KOPT-K1 (cell line): ENCODE measurements around the gene KCNS1.
"Not testable (repeated sequence)": the region's sequence is repeated elsewhere in the genome, so short reads cannot be mapped to it uniquely, and the experiment has no call there.

Source experiments
- H3K27ac ChIP-seq: fragments of 200-600 bp; sonication (generic); 2 replicates; pipeline ENCODE4 v1.5.1; 2016; ENCODE audit warnings: antibody characterized with exemption, mild to moderate bottlenecking, low read depth, low read length; ENCODE audit not compliant: poor library complexity, severe bottlenecking
- H3K36me3 ChIP-seq: fragments of 200-600 bp; sonication (generic); 2 replicates; pipeline ENCODE4 v1.5.1; 2017; ENCODE audit warnings: antibody characterized with exemption, mild to moderate bottlenecking, low read length, moderate library complexity; ENCODE audit not compliant: insufficient read depth
- H3K9me3 ChIP-seq: fragments of 200-600 bp; sonication (generic); 2 replicates; pipeline ENCODE4 v1.5.1; 2017; ENCODE audit warnings: antibody characterized with exemption, low read length, mild to moderate bottlenecking; ENCODE audit not compliant: insufficient read depth, poor library complexity, severe bottlenecking

Gene KCNS1

DNA sequence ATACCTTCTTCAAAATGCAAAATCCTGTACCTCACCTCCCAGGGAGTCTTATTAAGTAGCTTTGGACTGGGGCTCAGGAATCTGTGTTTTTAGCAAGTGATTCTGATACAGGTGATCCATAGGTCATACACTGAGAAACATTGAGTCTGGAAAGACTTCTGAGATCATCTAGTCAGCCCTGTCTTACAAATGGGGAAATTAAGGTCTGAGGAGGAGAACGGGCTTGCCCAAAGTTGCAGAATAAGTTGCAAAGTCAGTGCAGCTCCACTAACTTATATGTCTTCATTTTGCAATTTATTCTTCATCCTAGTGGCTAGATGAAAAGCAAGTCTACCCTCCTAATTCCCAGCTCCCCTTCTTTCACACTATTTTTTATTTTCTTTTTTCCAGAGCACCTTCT lies 28.9 kb downstream of the KCNS1 start:
- Histone ChIP-seq H3K27ac (no peak overlapping the region), H3K9me3 (no peaks in the 10 kb centered on the region)

DNA sequence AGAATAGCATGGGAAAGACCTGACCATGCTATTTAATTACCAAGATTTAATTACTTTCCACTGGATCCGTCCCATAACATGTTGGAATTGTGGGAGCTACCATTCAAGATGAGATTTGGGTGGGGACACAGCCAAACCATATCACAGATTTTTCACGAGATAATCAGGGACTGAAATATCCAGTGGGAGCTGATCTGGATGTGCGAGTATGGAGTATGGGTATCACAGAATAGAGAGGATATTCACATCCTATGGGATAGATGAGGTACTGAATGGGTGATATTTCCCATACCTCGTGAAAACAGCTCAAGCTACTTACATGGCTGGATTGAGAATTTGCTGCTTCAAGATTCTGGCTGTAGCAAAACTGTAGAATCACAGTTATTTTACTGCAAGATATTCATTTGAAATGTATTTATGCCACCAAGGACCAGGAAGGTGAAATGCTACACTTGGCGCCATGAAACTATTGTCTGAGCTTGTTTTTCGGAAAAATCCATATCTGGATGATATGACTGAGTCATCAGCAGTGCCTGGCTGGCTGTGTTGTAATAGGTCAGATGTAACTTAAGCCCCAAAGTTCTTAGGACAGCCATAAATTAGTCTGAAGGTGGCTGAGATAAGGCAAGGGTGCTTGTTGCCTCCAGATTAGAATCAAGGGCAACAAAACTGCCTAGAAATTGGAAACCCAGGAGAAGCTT lies 29.8 kb downstream of the KCNS1 start:
- Histone ChIP-seq H3K9me3 (no peaks in the 10 kb centered on the region), H3K36me3 (peaks cover 81% of the 10 kb centered on the region), H3K27ac (no peak overlapping the region)

More for the DNA sequence above, 28.9 kb downstream of the KCNS1 start:
- peaks cover 84% of the 10 kb centered on the region for H3K36me3 ChIP-seq

DNA sequence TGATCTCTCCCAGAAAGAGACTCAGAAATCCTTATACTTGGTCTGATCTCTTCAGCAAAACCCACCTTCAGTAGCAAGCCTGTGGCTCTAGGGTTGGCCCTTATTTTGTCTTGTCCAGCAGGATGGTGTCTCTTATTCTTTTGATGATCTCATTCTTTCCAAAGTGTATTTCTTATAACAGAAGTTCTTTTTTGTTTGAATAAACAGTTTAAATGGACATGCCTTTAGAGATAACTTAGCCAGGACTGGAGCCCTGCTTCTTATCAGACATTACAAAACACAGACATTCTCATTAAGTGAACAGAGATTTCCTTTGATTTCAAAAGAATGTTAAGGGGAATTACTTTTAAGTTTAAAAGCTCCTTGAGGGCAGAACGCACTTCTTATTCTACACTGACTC lies 31.7 kb downstream of the KCNS1 start:
- H3K36me3 ChIP-seq = peaks cover 63% of the 10 kb centered on the region

DNA sequence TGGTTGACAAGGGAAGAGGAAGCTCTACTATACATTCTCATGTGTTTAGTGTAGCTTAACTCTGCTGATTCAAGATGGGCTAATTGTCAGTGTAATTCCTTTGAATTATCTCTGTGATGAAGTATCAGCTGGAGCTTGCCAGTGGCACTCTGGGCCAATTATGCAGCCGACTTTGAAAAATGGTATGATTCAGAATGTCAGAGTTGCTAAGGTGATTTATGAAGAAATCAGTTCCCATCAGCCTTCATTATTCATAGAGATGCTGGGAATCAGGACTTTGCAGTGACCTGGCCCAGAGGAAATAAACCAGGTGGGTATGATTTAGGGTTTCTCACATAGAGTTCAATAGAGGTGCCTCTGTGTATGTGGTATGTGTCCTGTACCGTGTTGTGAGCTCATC lies 33.4 kb downstream of the KCNS1 start:
- Histone ChIP-seq H3K27ac (no peak overlapping the region), H3K9me3 (no peaks in the 10 kb centered on the region), H3K36me3 (peaks cover 52% of the 10 kb centered on the region)

More for the DNA sequence above, 31.7 kb downstream of the KCNS1 start:
- Histone ChIP-seq H3K9me3 (no peaks in the 10 kb centered on the region), H3K27ac (no peak overlapping the region)

DNA sequence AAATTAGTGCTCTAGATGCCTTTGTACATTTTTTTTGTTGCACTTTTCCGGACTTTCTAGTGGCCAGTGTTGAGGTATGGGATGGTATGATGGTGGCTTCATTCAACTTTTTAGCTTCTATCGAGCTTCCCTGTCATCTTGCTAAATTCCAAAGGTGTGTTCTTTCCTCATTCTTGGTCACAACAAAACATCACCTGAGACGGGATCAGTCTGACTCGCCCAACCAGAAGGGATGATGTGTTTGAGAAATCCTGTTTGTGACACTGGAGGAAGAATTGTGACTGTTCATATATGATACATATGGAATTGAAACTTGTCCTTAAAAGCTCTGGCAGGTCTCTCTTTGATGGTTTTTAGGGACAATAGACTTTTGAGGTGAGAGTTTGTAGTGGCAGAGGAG lies 33.8 kb downstream of the KCNS1 start:
- H3K36me3 ChIP-seq = peaks cover 51% of the 10 kb centered on the region
- H3K9me3 ChIP-seq = no peaks in the 10 kb centered on the region
- no peak overlapping the region for H3K27ac ChIP-seq

DNA sequence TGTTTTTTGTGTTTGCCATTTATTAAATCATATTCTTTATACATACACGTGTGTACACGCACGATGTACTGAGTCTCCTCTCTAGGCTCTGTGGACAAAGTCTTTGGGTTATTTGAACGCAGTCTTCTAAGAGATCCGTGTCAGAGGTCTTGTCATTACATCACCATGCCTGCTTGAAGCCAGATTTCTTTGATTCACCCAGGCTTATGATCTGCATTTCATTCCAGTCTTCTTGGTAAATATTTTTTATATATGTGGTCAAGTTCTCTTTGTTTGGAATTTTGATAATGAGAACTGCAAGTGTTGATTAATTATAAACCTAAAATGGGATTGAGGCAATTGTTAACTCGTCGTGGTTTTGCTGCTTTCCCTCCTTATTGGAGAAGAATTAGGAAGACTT lies 34.6 kb downstream of the KCNS1 start:
- Histone ChIP-seq H3K9me3 (no peaks in the 10 kb centered on the region), H3K27ac (no peak overlapping the region), H3K36me3 (peaks cover 55% of the 10 kb centered on the region)

DNA sequence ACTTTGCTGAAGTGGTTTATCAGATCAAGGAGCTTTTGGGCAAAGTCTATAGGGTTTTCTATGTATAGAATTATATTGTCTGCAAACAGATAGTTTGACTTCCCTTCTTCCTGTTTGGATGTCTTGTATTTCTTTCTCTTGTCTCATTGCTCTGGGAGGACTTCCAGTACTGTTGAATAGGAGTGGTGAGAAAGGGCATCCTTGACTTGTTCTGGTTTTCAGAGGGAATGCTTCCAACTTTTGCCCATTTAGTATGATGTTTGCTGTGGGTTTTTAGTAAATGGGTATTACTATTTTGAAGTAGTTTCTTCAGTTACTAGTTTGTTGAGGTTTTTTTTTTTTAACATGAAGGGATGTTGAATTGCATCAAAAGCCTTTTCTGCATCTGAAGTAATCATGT lies 36.1 kb downstream of the KCNS1 start:
- H3K36me3 ChIP-seq = peaks cover 57% of the 10 kb centered on the region
- H3K27ac ChIP-seq = no peak overlapping the region
- no peaks in the 10 kb centered on the region for H3K9me3 ChIP-seq

DNA sequence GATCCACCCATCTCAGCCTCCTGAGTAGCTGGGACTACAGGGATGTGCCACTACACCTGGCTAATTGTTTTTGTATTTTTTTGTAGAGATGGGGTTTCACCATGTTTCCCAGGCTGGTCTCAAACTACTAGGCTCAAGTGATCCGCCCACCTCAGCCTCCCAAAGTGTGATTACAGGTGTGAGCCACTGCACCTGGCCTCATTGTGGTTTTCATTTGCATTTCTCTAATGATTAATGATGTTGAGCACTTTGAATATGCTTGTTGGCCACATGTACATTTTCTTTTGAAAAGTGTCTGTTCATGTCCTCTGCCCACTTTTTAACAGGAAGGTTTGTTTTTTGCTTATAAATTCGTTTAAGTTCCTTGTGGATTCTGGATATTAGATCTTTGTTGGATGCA lies 37.8 kb downstream of the KCNS1 start:
- not testable (repeated sequence) for H3K9me3 ChIP-seq, H3K27ac ChIP-seq
- H3K36me3 ChIP-seq = peaks cover 57% of the 10 kb centered on the region

DNA sequence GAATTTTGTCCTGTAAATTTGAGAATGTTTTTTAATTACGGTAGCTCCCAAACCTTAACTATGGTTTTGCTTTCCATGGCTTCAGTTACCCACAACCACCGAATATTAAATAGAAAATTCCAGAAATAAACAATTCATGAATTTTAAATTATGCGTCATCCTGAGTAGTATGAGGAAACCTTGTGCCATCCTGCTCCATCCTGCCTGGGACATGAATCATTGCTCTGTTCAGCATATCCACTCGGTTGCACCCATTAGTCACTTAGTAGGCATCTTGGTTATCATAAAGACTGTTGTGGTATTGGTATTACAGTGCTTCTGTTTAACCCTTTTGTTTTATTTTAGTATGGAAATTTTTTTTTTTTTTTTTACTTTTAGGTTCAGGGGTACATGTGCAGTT lies 39.7 kb downstream of the KCNS1 start:
- Histone ChIP-seq H3K9me3 (no peaks in the 10 kb centered on the region), H3K36me3 (peaks cover 58% of the 10 kb centered on the region), H3K27ac (no peak overlapping the region)

DNA sequence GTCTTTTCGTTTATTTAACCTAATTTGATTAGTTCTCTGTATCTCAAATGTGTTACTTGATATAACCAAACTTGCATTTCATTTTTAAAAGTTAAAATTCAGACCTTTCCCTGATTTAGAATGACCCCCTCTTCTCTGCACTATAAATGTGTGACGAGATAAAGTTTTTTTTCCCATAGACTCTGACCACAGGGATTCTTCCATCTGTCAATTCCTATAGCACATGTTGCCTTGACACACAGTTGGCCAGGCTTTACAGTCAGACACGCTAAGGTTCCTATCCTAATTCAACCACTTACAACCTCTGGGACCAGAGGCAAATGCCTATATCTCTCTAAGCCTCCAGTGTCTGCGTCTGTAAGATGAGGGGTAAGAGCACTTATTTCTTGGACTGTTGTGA lies 40.6 kb downstream of the KCNS1 start:
- H3K36me3 ChIP-seq = peaks cover 67% of the 10 kb centered on the region
- H3K27ac ChIP-seq = no peak overlapping the region
- no peaks in the 10 kb centered on the region for H3K9me3 ChIP-seq

DNA sequence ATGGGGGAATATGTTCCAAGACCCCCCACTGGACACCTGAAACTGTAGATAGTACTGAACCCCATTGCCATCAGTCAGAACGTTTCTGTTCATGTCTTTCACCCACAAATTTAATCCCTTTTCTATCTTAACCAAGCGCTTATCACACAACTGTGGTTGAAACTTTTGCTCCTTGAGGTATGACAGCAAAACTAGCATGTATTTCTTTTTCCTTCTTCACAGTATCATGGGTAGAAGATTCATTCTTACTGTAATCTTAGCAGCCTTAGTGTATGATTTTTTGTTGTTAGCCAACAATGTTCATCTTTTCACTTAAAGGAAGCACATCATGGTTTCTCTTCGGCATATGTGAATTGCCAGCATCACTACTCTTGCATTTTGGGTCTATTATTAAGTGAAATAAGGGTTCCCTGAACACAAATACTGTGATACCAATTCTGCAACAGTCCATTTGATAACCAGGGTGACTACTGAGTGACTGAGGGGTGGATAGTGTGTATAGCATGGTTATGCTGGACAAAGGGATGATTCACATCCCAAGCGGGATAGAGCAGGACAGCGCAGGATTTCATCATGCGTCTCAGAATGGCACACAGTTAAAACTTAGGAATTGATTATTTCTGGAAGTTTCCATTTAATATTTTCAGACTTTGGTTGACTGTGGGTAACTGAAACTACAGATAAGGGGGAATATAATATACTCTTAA lies 41.8 kb downstream of the KCNS1 start:
- Histone ChIP-seq H3K36me3 (peaks cover 77% of the 10 kb centered on the region), H3K9me3 (no peaks in the 10 kb centered on the region), H3K27ac (no peak overlapping the region)

DNA sequence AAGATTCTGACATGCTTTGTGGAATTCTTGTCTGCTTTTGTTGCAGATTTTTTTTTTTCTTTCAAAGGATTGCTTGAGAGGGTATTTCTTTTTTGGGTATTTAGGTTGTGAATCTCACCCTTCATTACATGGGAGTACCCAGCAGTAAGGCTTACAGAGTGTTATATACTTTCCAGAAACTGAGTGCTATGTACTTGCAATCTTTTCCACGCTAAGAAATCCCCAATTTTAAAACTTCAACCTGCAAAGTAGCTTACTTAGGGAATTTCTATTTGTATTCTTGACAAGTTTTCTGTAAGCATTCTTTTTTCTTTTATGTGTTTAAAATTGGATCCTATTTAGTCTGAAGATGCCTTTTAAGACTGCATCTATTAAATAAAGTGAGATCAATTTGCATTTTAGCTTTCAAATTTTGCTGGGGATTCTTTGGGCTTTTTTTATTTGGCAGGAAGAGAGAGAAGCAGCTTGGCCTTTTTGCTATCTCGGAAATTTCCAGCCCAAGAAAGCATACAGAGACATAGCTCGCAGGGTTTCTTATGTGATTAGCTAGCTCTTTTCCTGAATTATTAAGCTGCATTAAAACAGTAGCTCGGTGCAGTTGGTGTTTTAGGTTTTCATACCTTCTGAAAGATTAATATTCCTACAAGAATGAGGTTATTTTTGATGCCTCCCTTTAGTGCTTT lies 42.6 kb downstream of the KCNS1 start:
- Histone ChIP-seq H3K9me3 (no peaks in the 10 kb centered on the region), H3K36me3 (peaks cover 84% of the 10 kb centered on the region), H3K27ac (no peak overlapping the region)

DNA sequence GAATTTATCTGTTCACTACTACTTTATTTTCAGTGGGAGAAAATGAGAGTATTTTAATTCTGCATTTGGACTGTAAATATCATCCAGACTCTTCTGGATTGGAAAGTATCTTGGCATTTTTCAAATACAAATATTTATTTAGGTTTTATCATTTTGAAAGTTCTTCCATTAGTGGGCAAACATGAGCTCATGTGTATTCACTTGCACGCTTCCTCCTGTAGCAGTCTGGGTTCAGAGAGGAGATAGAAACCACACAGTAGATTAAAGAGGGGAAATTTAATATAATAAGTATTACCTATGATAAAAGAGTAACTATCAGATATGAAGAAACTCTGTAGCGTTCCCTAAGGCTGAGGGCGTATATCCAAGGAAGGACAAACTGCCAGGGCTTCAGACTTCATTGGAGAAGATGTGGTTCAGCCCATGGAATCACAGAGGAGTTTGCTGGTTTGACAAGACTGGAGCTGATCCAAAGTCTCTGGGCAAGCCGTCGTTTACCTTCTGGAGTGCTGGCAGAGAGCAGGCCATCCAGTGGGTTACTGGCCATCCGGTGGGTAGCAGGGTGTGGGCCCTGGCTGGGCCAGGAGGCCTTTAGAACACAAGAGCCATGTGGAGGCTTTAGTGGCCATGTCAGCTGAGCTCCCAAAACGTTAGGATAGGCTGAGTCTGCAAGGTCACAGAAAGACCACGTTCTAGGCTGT lies 44.3 kb downstream of the KCNS1 start:
- Histone ChIP-seq H3K9me3 (no peaks in the 10 kb centered on the region), H3K36me3 (peaks cover 74% of the 10 kb centered on the region), H3K27ac (no peak overlapping the region)

DNA sequence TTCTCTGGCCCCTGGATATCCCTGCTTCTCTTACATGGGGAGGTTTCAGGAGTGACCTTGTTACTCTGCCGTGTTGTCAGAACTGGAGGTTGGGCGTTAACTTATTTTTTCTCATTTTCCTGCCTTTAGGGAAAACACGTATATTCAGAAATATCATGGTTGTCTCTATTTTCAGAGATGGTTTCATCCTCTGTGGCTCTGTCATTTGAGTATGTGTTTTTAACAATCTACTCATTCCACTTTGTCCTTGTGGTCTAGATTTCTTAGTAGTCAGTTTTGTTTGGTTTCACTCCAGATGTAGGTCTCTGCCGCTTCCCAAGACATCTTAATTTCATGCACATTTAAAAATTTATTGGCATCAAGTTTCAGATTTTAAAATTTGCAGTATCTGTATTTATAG lies 45.9 kb downstream of the KCNS1 start:
- peaks cover 64% of the 10 kb centered on the region for H3K36me3 ChIP-seq
- no peaks in the 10 kb centered on the region for H3K9me3 ChIP-seq
- no peak overlapping the region for H3K27ac ChIP-seq
